ENCODE data around the gene TTC7B. TPM values are rescaled to one million over a fixed set of nuclear protein-coding genes. Genes with fewer than 3 reads are reported as not detected.

The TTC7B gene
- total and polyA plus RNA-seq, 9 of the 15 experiments (the other 6 are each of a cell fraction or from before 2014, with no cell fraction given), result 2.2 to 77.2 (median 36.7) TPM

GRCh38 chr14:90545382-90545781 lies 270.8 kb downstream of the TTC7B start (continued):
- no peak for TF ChIP-seq ZNF592 (IDR thresholded peaks at IDR 0.05)
- no peak for TF ChIP-seq KLF16 (IDR thresholded peaks at IDR 0.05)

GRCh38 chr14:90544971-90545370 lies 271.3 kb downstream of the TTC7B start:
- ChIA-PET POLR2A (no interaction called here), CTCF (ENCODE audit: low intra/inter-chr PET ratio) (no interaction called here)
- no peak overlapping the region for H2AFZ ChIP-seq (ENCODE audit: low read depth, low read length)
- H3K9ac ChIP-seq (ENCODE audit: insufficient read depth in 1 of 2, low read depth in 2 of 2, low read length in 2 of 2), result no peak overlapping the region
- BruUV-seq (replicated peaks), result no TSS peak
- in situ Hi-C loops (cut with MboI), result no loop called here
- DNase-seq (ENCODE audit: extremely low read depth in 1 of 4, low spot score in 3 of 4) (no peak), ATAC-seq (no peak), FAIRE-seq (no peak)
- H3K9me3 ChIP-seq (replicated peaks; ENCODE audit: control insufficient read depth, insufficient read depth, low read depth, low read length), result no peaks in the 10 kb centered on the region
- no peak overlapping the region for H3K4me3 ChIP-seq
- H3K27ac ChIP-seq (ENCODE audit: extremely low read depth, low read depth, low read length), result no peak overlapping the region
- no peaks in the 10 kb centered on the region for H3K79me2 ChIP-seq (ENCODE audit: control insufficient read depth, insufficient read depth, low read length)
- intact Hi-C loops (cut with micrococcal nuclease), result no loop called here
- WGBS (ENCODE audit: insufficient coverage, low coverage, missing lambda C conversion rate), result 81% methylated on average over 6 of the region's 8 CpGs
- H4K20me1 ChIP-seq (replicated peaks; ENCODE audit: control insufficient read depth, insufficient read depth, low read length), result no peaks in the 10 kb centered on the region
- H3K9me1 ChIP-seq (ENCODE audit: control insufficient read depth, insufficient read depth, low read length), result no peaks in the 10 kb centered on the region
- no peaks in the 10 kb centered on the region for H3K36me3 ChIP-seq (ENCODE audit: control insufficient read depth, insufficient read depth, low read length)
- H3K4me2 ChIP-seq (ENCODE audit: insufficient read depth, low read length), result no peak overlapping the region
- no peak for TF ChIP-seq SAFB2 (IDR thresholded peaks at IDR 0.05; ENCODE audit: borderline replicate concordance, low read depth, low read length, severe bottlenecking)
- no peak for TF ChIP-seq RBM14 (IDR thresholded peaks at IDR 0.05; ENCODE audit: borderline replicate concordance, insufficient read depth, low read depth, low read length)
- no peak for TF ChIP-seq TSHZ1 (CRISPR knock-in tag; IDR thresholded peaks at IDR 0.05)
- TF ChIP-seq TAF15 (IDR thresholded peaks at IDR 0.05; ENCODE audit: low read depth, low read length), result no peak
- no peaks in the 10 kb centered on the region for H3K27me3 ChIP-seq (ENCODE audit: control insufficient read depth in 2 of 2, insufficient read depth in 2 of 2, low read length in 2 of 2)
- peaks cover 0 to 9% of the 10 kb centered on the region in 2 experiments; a peak in 3 of 5 replicates for H3K4me1 ChIP-seq (replicated peaks in 1 of 2; ENCODE audit: control insufficient read depth in 2 of 2, insufficient read depth in 2 of 2, low read length in 2 of 2)

Measured in K562 (cell line).